Fibroblast of mammary gland (primary cell): ENCODE results near the gene GPC6.
A peak's percentile ranks its signal among the peaks of the same experiment; 100 is the strongest.

Experiments
- DNase-seq: peaks from one replicate; pipeline ENCODE4 v3.0.0-alpha.2; 2010; ENCODE audit warnings: low read depth
- H3K4me3 ChIP-seq: 2 replicates; pipeline ENCODE4 v1.5.1; 2011; ENCODE audit warnings: low read depth, mild to moderate bottlenecking, low read length, moderate library complexity; ENCODE audit not compliant: control insufficient read depth
- TF ChIP-seq, protein P1 (sequence below): conservative IDR thresholded peaks from 2 replicates; pipeline ENCODE4 v1.5.1; 2011; ENCODE audit warnings: low read depth, low read length, inconsistent platforms; ENCODE audit not compliant: control insufficient read depth, insufficient read depth

The GPC6 gene

DNA sequence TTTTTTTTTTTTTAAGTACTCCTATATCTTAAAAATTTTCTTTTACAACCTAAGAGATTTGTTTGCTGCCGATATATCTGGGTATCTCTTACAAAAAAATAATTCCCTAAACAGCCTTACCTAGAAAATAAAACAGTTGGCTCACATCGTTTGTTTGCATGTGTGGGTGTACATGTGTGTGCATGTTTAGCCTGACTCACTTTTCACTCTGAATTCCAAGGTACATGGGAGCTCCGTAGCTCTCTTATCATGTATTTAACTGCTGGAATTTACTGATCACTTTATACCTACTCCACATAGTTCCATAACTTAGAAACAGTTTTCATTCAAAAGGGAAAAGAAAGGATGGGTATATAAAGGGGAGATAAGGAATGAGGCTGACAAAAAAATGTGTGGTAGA, 616.5 kb downstream of the GPC6 start:
- no peak overlapping the region for H3K4me3 ChIP-seq
- TF ChIP-seq, protein P1, sequence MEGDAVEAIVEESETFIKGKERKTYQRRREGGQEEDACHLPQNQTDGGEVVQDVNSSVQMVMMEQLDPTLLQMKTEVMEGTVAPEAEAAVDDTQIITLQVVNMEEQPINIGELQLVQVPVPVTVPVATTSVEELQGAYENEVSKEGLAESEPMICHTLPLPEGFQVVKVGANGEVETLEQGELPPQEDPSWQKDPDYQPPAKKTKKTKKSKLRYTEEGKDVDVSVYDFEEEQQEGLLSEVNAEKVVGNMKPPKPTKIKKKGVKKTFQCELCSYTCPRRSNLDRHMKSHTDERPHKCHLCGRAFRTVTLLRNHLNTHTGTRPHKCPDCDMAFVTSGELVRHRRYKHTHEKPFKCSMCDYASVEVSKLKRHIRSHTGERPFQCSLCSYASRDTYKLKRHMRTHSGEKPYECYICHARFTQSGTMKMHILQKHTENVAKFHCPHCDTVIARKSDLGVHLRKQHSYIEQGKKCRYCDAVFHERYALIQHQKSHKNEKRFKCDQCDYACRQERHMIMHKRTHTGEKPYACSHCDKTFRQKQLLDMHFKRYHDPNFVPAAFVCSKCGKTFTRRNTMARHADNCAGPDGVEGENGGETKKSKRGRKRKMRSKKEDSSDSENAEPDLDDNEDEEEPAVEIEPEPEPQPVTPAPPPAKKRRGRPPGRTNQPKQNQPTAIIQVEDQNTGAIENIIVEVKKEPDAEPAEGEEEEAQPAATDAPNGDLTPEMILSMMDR: no peak
- no peak for DNase-seq

DNA sequence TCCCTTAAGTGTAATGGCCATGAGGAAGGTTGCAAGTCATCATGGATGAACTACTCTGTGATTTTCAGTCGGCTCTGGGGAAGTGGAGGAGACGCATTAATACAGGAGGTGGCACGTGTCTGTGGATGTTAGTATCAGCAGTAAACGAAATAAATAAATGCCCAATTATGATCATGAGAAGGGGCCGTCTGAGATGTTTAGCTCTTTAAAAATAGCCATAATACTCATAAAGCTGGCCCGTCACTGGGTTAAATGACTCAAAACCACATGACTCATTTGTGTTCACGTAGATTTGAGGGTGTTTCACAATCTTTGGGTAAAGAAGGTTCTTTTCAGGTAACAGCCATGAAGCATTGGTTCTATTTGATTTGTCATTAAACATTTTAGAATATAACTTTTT, 620.6 kb downstream of the GPC6 start:
- TF ChIP-seq, protein P1: no peak
- no peak overlapping the region for H3K4me3 ChIP-seq
- peak; percentile 92 for DNase-seq

DNA sequence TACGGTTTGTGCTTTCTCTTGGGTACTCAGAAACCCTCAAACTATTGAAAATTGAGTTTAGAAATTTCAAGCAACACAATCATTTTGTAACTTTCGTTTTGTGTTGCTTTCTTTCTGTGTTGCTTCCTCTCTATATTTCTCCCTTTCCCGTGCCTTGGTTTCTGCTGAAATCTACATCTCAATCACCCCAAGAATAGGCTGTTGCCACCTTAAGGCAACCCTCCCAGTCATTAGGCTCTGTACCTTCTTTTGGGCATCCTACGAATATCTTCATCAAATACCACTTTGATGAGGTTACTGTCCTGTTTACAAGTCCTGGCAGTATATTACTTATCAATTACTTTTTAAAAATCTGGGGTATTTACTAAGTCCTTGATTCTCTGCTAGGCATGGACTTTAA, 621.6 kb downstream of the GPC6 start:
- no peak for DNase-seq
- TF ChIP-seq, protein P1: no peak
- H3K4me3 ChIP-seq: no peak overlapping the region

DNA sequence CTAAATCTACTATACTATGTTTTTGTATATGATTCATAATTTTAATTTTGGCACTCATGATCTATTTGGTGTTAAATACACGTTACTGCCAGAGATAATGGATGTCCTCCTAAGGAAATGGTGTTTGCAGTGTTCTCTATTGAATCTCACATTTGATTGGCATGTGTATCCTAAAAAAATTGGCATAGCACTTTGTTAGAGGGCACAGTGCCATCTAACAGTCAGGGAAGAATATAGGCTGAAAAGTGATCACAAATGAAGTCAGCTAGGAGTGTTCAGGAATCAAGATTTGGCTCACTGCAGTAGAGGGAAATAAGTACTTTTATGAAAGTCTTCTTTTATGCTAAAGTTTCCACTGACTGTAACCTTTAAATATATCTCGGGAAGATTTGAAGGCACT, 624.6 kb downstream of the GPC6 start:
- no peak for DNase-seq
- TF ChIP-seq, protein P1: no peak
- no peak overlapping the region for H3K4me3 ChIP-seq

DNA sequence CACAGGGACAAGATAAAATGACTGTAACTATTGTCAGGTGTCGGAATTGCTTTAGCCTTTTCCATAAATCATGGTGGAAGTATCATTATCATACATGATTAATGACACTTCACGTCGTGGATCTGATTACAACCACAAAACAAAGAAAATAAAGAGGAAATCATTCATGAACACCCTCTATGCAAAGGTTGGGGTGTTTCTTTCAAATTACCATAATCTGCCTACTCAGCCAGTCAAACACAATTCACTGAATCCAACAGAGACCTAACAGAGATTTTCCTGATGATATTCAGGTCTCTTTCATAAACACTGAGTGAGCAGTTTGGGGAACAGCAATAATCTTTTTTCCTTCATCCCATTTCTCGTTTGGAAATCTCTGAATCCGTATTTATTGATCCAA, 627.3 kb downstream of the GPC6 start:
- no peak overlapping the region for H3K4me3 ChIP-seq
- TF ChIP-seq, protein P1: no peak
- DNase-seq: no peak

DNA sequence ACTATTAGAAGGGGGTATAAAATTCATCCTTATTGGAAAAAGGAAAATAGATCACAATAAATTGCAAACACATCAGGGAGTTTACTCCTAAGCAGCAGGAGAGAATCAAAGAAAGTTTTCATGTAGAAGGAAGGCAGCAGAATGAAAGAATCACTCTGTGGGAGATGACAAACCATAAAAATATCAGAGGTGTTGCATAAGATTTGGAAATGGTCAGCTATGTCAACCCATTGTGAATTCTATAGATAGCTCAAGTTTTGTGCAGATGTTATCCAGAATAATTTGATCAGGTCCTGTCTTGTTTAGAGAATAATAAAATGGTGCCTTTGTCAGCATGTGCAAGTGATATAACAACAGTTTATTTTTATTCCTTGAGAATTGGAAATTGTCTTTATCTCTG, 630.5 kb downstream of the GPC6 start:
- peak; percentile 47 for DNase-seq
- H3K4me3 ChIP-seq: no peak overlapping the region
- TF ChIP-seq, protein P1: no peak

DNA sequence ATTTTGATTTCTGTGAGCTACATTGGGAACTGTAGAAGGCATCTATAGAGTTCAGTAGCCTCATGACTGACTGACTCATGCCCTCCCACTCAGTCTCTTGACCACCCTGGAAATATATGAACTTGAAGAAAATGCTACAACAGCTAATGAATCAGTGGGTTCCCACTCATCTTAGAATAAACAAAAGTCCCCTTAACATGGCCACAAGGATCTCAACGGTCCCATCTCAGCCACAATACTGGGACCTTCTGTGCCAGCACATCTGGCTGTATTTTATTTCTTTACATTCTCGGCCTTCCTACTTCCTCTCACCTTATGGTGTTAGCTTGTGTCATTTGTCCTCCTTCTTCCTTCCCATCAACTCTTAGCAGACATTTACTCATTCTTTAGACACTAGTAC, 633.1 kb downstream of the GPC6 start:
- TF ChIP-seq, protein P1: no peak
- peak; percentile 87 for DNase-seq
- H3K4me3 ChIP-seq: no peak overlapping the region
